ENCODE data around the gene PTGR2.

- TF ChIP-seq POLR2AphosphoS5 (IDR thresholded peaks at IDR 0.05; ENCODE audit: low read depth, low read length) (no peak), CTCF (IDR thresholded peaks at IDR 0.05) (no peak)
These were observed 37.5 kb upstream of the PTGR2 start for GRCh38 chr14:73814153-73814552.
